D721Med (cell line): ENCODE results near the gene PHETA1.

Experiments
- DNase-seq: peaks from one replicate; pipeline ENCODE4 v3.0.0; 2011; ENCODE audit warnings: low spot score; ENCODE audit not compliant: insufficient read length
- FAIRE-seq: peaks from 2 replicates; lab custom pipeline; 2011; peaks lifted over from hg19 to GRCh38; lab: Jason Lieb, UNC
- TF ChIP-seq, protein P1 (sequence below): IDR thresholded peaks from 2 replicates; pipeline ENCODE4 v1.5.1; 2012; ENCODE audit warnings: mild to moderate bottlenecking, control low read depth; ENCODE audit not compliant: insufficient read depth; ENCODE audit errors: missing control alignments

PHETA1 gene

DNA sequence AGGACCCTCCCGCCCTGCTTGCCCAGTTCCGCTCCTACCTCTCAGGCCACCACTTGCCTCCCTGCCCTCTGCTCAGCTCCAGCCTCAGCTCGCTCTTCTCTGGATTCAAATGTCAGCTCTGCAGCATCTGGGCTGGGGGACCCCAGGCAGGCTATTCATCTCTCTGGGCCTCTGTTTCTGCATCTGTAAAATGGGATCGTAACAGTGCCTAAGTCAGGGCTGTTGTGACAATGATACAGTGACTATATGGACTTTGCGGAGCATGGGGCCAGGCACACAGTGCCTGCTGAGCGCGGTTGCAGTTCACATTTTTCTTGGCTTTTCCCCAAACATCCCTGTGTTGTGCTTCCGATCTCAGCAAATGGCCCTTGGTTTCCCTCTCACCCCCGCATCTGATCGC, 2.8 kb downstream of the PHETA1 start:
- no peak for DNase-seq
- no peak for FAIRE-seq
- TF ChIP-seq, protein P1, sequence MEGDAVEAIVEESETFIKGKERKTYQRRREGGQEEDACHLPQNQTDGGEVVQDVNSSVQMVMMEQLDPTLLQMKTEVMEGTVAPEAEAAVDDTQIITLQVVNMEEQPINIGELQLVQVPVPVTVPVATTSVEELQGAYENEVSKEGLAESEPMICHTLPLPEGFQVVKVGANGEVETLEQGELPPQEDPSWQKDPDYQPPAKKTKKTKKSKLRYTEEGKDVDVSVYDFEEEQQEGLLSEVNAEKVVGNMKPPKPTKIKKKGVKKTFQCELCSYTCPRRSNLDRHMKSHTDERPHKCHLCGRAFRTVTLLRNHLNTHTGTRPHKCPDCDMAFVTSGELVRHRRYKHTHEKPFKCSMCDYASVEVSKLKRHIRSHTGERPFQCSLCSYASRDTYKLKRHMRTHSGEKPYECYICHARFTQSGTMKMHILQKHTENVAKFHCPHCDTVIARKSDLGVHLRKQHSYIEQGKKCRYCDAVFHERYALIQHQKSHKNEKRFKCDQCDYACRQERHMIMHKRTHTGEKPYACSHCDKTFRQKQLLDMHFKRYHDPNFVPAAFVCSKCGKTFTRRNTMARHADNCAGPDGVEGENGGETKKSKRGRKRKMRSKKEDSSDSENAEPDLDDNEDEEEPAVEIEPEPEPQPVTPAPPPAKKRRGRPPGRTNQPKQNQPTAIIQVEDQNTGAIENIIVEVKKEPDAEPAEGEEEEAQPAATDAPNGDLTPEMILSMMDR = no peak

DNA sequence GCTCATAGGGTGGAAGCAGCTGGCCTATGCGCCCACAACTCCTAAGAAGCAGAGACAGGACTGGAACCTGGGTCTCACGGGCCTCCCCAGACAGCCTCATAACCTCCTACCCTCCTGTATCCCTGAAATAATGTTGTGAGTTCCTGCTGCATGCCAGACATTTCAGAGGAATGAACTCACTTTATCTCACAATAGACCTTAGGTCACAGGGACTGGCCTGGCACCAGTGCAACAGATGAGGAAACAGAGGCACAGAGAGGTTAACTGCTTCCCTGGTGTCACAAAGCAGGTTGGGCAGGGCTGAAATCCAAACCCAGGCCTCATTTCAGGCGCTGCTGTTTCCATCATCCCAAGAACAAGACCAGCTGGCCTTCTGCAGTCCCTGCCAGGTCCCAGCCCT, 5.3 kb downstream of the PHETA1 start:
- DNase-seq = no peak
- TF ChIP-seq, protein P1 = no peak
- FAIRE-seq = no peak

DNA sequence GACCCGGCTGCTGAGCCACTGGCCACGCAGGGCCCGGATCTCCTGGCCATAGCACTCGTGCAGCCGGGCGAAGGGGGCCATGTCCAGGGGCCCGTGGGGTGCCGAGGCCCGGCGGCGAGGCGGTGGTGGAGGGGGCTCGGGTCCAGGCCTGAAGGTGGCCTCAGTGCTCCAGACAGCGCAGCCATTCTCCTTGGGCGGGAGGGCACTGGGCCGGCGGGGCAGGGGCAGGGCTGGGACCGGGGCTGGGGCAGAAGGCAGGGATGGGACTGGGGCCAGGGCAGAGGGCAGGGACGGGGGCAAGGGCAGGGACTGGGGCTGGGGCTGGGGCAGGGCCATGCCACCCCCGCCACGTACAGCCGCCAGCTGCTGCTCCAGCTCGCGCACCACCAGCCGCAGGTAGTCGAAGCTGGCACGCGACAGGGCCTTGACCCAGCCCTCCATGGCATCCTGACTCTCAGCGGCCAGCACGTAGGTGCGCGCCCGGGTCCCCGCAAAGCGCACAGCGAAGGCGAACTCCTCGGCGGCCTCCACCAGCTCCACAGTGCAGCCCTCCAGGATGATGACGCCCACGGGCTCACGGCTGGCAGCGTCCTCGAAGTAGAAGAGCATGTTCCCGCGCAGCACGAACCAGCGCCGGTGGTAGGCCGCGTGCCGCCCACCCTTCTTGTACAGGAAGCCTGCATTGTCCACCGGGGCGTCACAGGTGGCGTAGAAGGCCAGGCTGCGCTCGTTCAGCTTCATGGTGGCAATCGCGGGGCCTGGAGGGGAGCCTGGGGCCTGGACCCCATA, 6.0 kb downstream of the PHETA1 start:
- TF ChIP-seq, protein P1 = no peak
- DNase-seq (no peak), FAIRE-seq (no peak)

DNA sequence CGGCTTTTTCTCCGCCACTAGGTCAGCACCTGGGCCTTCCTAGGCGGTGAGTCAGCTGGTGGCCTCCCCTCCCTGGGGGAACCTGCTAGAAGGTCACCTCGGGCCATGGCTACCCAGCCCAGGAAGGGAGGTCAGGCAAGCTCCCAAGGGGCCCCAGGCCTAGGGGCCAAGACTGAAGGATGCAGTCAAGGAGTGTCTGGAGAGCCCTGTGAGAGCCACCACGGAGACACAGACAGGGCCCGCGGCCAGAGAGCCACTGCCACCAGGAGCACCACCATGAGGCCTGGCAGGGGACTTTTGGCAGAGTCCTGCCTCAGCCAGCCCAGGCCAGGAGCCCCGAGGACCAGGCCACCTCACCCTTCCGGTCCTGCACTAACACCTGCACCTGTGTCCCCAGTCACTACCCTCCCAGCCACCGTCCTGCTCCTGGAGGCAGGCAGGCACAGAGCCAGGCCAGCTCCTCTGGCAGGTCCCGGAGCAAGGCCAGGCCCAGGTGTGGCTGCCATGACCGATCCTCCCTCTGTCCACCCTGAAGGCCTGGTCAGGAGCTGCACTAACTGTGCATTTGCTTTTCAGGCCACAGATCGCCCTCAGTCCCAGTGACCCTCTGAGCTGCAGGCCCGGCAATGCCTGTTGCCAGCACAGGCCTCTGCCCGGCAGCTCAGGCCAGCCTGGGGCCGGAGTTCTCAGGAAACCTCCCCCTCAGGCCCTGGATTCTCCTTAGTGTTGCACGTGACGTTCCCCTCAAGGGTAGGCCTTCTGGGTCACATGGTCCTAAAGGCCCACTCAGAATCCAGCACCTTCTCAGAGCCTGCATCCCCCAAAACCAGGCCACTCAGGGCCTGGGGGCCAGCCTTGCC, 6.9 kb downstream of the PHETA1 start:
- FAIRE-seq (no peak), DNase-seq (no peak)
- TF ChIP-seq, protein P1 = no peak

DNA sequence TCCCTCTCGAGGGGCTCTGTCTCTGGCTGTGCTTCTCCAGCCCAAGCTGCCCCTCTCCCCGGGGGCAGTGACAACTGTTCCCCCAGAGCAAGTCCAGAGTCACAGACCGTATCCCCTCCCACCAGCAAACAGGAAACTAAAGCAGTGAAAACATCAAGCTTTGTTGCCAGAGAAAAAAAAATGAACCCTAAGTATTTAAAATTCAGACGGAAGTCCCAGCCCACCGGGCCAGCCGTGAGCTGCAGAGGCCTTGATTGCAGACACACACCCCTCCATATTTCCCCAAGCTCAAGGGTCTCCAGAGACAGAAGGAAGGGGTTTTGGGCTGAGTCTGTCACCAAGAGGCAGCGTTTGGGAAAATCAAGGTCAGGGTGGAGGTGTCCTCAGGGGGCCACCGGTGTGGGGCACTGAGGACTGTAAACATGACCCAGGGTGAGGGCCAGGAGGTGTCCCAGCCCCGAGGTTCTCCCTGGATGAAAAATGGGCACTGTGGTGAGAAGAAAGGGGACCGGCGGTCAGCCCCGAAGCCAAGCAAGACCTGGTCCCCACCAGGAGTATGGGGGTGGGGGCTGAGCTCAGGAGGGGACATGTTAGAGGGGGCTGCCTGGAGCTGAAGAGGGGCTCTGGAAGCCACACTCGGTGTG, 7.7 kb downstream of the PHETA1 start:
- FAIRE-seq (no peak), DNase-seq (no peak)

DNA sequence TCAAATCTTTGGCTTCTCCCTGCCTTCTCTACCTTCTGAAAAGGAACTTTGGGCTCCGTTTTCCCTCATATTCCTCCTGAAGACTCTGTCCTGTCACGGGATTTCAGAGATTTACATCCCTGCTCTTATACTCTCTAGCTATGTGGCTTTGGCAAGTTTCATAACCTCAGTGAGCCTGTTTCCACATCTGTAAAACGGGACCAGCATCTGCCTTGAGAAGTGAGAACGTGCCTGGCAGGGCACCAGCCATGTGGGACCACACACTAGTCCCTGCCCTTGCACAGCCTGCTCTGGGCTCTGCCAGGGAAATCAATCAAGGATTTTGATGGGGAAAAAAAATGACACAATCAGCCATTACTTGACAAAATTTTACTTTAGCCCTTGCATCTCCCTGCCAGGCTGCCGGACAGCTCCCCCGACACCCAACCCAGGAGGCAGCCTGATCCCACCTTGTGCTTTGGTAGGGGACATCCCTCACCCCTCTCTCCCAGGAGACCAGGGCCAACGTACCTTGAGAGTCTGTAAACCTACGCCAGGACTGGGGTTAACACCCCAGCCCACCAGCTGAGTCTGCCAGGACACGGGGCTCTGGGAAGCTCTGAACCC, 8.5 kb downstream of the PHETA1 start:
- TF ChIP-seq, protein P1 = no peak
- DNase-seq (no peak), FAIRE-seq (no peak)

More for the DNA sequence above, 7.7 kb downstream of the PHETA1 start:
- TF ChIP-seq, protein P1 = no peak
